Brain pericyte (primary cell): ENCODE results near the gene SLC35G2.
"Not testable (repeated sequence)": the region's sequence is repeated elsewhere in the genome, so short reads cannot be mapped to it uniquely, and the experiment has no call there.

Experiments used
- DNase-seq: peaks from one replicate; pipeline ENCODE4 v3.0.0-alpha.2; 2012; ENCODE audit warnings: low read depth, low spot score

The SLC35G2 gene

GRCh38 chr3:136818769-136819391, at the start of gene SLC35G2:
Gene SLC35G2, plus strand, starts transcription at chr3:136819126. Its CDS starts 35,335 bp downstream, at chr3:136854461.
- DNase-seq: no peak

- no peak for DNase-seq
Measured at GRCh38 chr3:136772709-136773108, 46.2 kb upstream of the SLC35G2 start.

GRCh38 chr3:136778865-136779264, 40.1 kb upstream of the SLC35G2 start:
- no peak for DNase-seq

GRCh38 chr3:136780741-136781140, 38.2 kb upstream of the SLC35G2 start:
- no peak for DNase-seq

GRCh38 chr3:136783708-136784191, 35.2 kb upstream of the SLC35G2 start:
- peak; percentile 50 for DNase-seq

GRCh38 chr3:136787349-136787748, 31.6 kb upstream of the SLC35G2 start:
- peak; percentile 67 for DNase-seq

GRCh38 chr3:136788154-136788553, 30.8 kb upstream of the SLC35G2 start:
- no peak for DNase-seq

GRCh38 chr3:136789976-136790375, 28.9 kb upstream of the SLC35G2 start:
- no peak for DNase-seq

GRCh38 chr3:136790786-136791185, 28.1 kb upstream of the SLC35G2 start:
- DNase-seq: no peak

- no peak for DNase-seq
Measured at GRCh38 chr3:136792556-136793330, 26.2 kb upstream of the SLC35G2 start.

- not testable (repeated sequence) for DNase-seq
Measured at GRCh38 chr3:136801146-136801545, 17.8 kb upstream of the SLC35G2 start.

GRCh38 chr3:136802481-136802996, 16.4 kb upstream of the SLC35G2 start:
- DNase-seq: no peak

- no peak for DNase-seq
Measured at GRCh38 chr3:136804141-136804540, 14.8 kb upstream of the SLC35G2 start.

- DNase-seq: no peak
Measured at GRCh38 chr3:136804813-136805212, 14.1 kb upstream of the SLC35G2 start.

GRCh38 chr3:136805795-136806194, 13.1 kb upstream of the SLC35G2 start:
- no peak for DNase-seq

- no peak for DNase-seq
Measured at GRCh38 chr3:136811701-136812100, 7.2 kb upstream of the SLC35G2 start.

GRCh38 chr3:136817448-136817847, 1.5 kb upstream of the SLC35G2 start:
- no peak for DNase-seq

- no peak for DNase-seq
Measured at GRCh38 chr3:136818191-136818768, 646 bp upstream of the SLC35G2 start.

- peak; percentile 27 for DNase-seq
Measured at GRCh38 chr3:136819392-136819730, 435 bp downstream of the SLC35G2 start.

- DNase-seq: peak; percentile 18
Measured at GRCh38 chr3:136819731-136820679, 1.1 kb downstream of the SLC35G2 start.

- DNase-seq: no peak
Measured at GRCh38 chr3:136831461-136831860, 12.5 kb downstream of the SLC35G2 start.
